ENCODE results near the gene HOXB5.

The HOXB5 gene

DNA sequence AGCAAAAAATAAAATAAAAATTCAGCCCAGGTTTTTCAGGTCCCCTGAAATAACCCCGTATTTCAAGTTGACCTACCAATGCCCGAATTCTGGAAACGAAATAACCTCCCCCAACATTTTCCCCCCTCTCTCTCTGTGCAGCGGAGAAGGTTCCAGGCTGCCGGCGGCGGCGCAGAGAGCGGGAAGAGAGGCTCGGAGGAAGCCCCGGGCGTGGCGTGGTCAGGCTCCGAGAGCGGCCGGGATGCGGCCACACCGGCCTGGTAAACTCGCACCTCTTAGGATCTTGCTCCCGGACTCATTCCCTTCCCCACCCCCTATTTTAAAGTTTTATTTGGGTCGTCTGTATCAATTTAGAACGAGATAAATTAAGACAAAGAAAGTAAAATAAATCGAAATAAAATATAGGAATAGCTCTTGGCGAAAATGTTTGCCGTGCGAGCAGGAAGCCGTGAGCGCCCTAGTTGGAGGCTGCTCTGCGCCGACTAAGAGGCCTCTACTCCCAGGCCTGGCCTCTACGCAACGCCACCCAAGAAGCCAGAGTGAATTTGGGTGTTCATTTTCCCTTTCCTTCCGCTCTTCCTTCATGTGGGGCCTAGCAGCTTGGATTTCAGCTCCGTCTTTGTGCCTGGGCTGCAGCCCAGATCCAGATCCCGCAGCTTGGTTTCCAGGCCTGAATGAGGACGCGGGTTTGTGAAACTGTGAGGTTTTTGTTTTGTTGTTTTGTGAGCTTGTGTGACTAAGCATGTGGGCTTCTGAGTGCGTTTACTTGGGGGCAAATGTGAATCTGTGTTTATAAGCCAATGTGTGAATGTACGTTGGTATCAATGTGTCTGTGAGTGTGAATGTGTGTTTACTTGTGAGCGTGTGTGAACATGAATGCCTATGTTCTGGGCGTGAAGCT is 12.7 kb upstream of the HOXB5 start:
- H3K4me3 ChIP-seq (ENCODE audit: control insufficient read depth, low read depth, low read length) = no peak overlapping the region
- TF ChIP-seq, protein P1, sequence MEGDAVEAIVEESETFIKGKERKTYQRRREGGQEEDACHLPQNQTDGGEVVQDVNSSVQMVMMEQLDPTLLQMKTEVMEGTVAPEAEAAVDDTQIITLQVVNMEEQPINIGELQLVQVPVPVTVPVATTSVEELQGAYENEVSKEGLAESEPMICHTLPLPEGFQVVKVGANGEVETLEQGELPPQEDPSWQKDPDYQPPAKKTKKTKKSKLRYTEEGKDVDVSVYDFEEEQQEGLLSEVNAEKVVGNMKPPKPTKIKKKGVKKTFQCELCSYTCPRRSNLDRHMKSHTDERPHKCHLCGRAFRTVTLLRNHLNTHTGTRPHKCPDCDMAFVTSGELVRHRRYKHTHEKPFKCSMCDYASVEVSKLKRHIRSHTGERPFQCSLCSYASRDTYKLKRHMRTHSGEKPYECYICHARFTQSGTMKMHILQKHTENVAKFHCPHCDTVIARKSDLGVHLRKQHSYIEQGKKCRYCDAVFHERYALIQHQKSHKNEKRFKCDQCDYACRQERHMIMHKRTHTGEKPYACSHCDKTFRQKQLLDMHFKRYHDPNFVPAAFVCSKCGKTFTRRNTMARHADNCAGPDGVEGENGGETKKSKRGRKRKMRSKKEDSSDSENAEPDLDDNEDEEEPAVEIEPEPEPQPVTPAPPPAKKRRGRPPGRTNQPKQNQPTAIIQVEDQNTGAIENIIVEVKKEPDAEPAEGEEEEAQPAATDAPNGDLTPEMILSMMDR (conservative IDR thresholded peaks at IDR 0.05; ENCODE audit: control insufficient read depth, insufficient read depth, low read depth, low read length) = no peak
- DNase-seq (ENCODE audit: low read depth) = no peak

DNA sequence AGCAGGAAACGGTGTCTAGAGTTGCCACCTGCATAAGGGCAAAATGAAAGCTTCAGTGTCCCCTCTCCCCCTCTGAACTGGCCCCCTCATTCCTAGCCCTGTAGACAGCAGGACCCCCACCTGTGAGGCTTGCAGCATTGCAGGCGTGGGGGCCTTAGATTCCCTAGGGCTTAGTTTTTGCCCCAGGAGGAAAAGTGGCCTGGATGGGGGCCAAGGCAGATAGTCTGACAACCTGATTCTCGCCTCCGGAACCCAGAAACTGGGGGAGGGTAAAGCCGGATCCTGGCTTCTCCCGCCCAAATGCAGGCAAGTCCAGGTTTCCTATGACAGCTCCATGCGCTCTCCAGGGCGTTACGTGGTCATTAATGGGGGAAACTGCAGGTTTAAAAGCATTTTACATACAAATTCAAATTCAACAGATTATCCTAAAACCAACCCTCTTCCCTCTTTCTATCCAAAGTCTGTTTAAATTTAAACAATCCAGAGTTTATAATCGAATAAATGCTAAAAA is 11.9 kb upstream of the HOXB5 start:
- no peak for DNase-seq (ENCODE audit: low read depth)
- H3K4me3 ChIP-seq (ENCODE audit: control insufficient read depth, low read depth, low read length) = peak overlapping the region; percentile 88
- TF ChIP-seq, protein P1 (conservative IDR thresholded peaks at IDR 0.05; ENCODE audit: control insufficient read depth, insufficient read depth, low read depth, low read length) = no peak

DNA sequence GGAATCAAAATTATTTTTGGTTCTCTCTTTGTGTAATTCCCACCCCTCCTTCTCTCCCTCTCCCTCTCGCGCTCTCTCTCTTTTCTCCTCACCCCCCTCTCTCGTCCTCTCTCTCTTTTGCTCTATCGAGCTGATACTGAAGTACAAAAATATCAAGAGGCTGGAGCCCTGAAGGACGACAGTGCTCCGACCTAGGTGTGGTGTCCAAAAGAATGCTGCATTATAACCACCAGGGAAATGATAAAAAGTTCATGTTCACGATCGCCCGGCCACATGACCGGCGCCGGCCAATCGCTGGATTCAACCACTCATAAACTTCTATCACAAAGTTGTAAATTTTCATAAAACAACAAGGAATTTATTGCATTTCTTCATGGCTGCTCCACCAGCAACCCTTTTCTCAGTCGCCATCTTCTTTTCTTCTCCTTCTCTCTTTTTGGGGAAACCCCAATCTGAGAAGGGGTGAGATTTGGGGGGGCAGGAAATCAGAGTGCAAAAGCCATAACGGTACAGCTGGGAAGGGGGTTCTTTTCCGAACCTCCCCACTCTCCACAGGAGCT is 11.3 kb upstream of the HOXB5 start, which contains the start of gene HOXB6:
Gene HOXB6 (minus strand): TSS at position 217 of the 560 bp plus-strand sequence. CDS start 6,836 bp downstream, outside the sequence.
- TF ChIP-seq, protein P1 (conservative IDR thresholded peaks at IDR 0.05; ENCODE audit: control insufficient read depth, insufficient read depth, low read depth, low read length) = no peak
- DNase-seq (ENCODE audit: low read depth) = peak; percentile 63
- peak within 1 kb of the TSS; percentile 88 for H3K4me3 ChIP-seq (ENCODE audit: control insufficient read depth, low read depth, low read length)

DNA sequence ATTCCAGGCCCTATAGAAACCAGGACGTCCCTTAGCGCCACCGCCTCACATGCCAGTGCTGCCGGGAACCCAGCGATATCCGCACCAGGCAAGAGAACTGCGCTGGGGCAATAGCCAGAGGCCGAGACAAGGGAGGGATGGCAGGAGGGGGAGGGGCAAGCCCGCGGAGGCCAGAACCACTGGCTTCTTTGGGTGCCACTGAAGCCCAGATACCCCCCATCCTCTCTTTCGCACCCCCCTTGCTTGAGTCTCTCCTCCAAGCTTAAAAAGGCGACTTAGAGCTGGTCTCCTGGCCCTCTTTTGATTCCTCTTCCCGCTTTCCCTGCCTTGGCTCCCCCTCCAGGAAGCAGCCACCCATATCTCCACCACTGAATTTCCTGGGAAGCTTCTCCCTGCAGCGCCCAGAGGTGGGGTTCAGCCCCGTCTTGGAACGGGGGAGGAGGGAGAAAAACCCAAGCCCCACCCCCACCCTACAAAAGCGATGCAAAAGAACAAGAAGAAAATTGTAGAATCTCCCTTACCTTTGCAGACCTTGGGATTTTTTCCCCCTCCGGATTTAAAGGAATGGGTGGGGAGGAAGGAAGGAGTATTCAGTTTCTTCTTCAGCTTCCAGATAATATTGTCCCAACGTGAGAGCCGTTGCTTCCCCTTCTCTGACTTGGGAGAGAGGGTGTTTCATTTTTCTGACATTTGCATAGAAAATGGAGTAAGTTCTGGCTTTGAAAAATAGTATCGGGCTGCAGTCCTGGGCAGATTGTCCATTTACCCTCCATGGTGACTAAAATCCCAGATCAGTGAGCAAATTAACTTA is 10.6 kb upstream of the HOXB5 start:
- TF ChIP-seq, protein P1 (conservative IDR thresholded peaks at IDR 0.05; ENCODE audit: control insufficient read depth, insufficient read depth, low read depth, low read length) = peak; percentile 10
- peak; percentile 70 for DNase-seq (ENCODE audit: low read depth)
- peak overlapping the region; percentile 88 for H3K4me3 ChIP-seq (ENCODE audit: control insufficient read depth, low read depth, low read length)

DNA sequence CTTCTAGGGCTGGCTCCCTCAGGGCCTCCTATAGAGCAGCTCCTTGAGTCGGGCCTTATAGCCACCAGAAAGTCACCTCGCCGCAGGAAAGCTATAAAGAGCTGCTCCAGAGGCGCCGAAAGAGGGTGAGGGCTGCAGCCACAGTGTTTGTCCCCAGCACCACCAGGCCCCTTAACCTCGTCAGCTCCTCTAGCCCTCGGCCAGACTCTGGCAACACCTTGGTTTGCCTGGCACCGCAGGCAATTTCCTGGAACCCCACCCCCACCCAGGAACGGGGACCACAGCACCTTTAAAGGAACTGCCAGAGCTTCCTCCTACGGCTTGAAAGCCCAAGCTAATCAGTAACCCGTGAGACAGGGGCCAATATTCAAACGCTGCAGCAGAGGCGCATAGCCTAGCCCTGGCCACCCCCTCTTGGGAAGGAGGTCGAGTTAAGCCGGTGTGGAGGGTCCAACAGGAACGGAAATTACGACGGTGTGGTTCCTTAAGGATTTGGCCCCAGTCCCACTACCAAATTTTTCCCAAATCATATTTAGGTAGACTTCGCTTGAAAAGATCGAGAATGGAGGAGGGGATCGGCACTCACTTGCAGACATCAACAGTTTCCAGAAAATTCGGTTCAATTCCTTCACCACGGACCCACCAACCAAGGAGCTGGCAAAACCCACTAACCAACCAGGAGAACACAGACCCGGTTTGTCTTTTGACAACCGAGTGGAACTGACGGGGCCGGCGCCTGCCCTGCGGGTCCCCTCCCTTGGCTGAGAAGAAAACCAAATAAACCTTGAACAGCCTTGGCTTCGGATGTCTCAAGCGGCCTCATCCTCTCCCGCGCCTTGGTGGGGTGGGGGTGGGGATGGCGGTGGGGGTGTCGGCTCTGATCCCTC is 8.2 kb upstream of the HOXB5 start:
- peak overlapping the region; percentile 88 for H3K4me3 ChIP-seq (ENCODE audit: control insufficient read depth, low read depth, low read length)
- TF ChIP-seq, protein P1 (conservative IDR thresholded peaks at IDR 0.05; ENCODE audit: control insufficient read depth, insufficient read depth, low read depth, low read length) = no peak
- no peak for DNase-seq (ENCODE audit: low read depth)
